ENCODE results near the gene NEMP1.

NEMP1 gene

GRCh38 chr12:57106021-57106708, 27.6 kb upstream of the NEMP1 start:
- no peak for DNase-seq

- no peak for DNase-seq
Measured at GRCh38 chr12:57105011-57105753, 26.6 kb upstream of the NEMP1 start.

- DNase-seq, result no peak
Measured at GRCh38 chr12:57104292-57104910, 25.8 kb upstream of the NEMP1 start.

- DNase-seq, result no peak
Measured at GRCh38 chr12:57103856-57104255, 25.3 kb upstream of the NEMP1 start.

- peak; percentile 70 for DNase-seq
Measured at GRCh38 chr12:57101892-57102695, 23.5 kb upstream of the NEMP1 start.

GRCh38 chr12:57099766-57100165, 21.2 kb upstream of the NEMP1 start:
- DNase-seq, result no peak

GRCh38 chr12:57099047-57099714, 20.6 kb upstream of the NEMP1 start:
- DNase-seq, result no peak

- DNase-seq, result no peak
Measured at GRCh38 chr12:57098546-57098945, 20.0 kb upstream of the NEMP1 start.

- peak; percentile 73 for DNase-seq
Measured at GRCh38 chr12:57097554-57097835, 18.9 kb upstream of the NEMP1 start.

- no peak for DNase-seq
Measured at GRCh38 chr12:57096748-57097553, 18.4 kb upstream of the NEMP1 start.

- no peak for DNase-seq
Measured at GRCh38 chr12:57096099-57096572, 17.5 kb upstream of the NEMP1 start.

GRCh38 chr12:57095440-57095839, 16.8 kb upstream of the NEMP1 start:
- no peak for DNase-seq

GRCh38 chr12:57094208-57095160, 15.9 kb upstream of the NEMP1 start:
- DNase-seq, result no peak

GRCh38 chr12:57093415-57094207, 15.0 kb upstream of the NEMP1 start:
- peak; percentile 80 for DNase-seq

GRCh38 chr12:57092876-57093414, 14.4 kb upstream of the NEMP1 start:
- no peak for DNase-seq

GRCh38 chr12:57092529-57092862, 13.9 kb upstream of the NEMP1 start:
- DNase-seq, result no peak

- DNase-seq, result no peak
Measured at GRCh38 chr12:57091638-57092528, 13.3 kb upstream of the NEMP1 start.

GRCh38 chr12:57090924-57091637, 12.5 kb upstream of the NEMP1 start:
- no peak for DNase-seq

All from hematopoietic multipotent progenitor cell treated with erythropoietin and hydrocortisone succinate and interleukin-3 and kit ligand, for 6 days (in vitro differentiated cells).